Mesenchymal stem cell (in vitro differentiated cells and primary cell): ENCODE data around the gene CHPT1.
"Not testable (repeated sequence)": the region's sequence is repeated elsewhere in the genome, so short reads cannot be mapped to it uniquely, and the experiment has no call there.

Source experiments
- DNase-seq: peaks from one replicate; pipeline ENCODE4 v3.0.0-alpha.2; 2013
- H2AFZ ChIP-seq: one replicate; pipeline ENCODE4 v1.6.1; 2013; ENCODE audit warnings: low read depth, mild to moderate bottlenecking, control low read depth, inconsistent platforms, low read length, moderate library complexity
- H2AK5ac ChIP-seq: 2 replicates; pipeline ENCODE4 v1.6.1; 2013; ENCODE audit warnings: low read length, moderate library complexity, mild to moderate bottlenecking, inconsistent platforms; ENCODE audit not compliant: severe bottlenecking
- H2BK120ac ChIP-seq: one replicate; pipeline ENCODE4 v1.6.1; 2013; ENCODE audit warnings: low read depth, mild to moderate bottlenecking, inconsistent platforms, low read length, moderate library complexity
- H2BK12ac ChIP-seq, 2 experiments: one replicate each; pipeline ENCODE4 v1.6.1; 2013; ENCODE audit warnings: inconsistent platforms in 2 of 2, low read length in 2 of 2, mild to moderate bottlenecking in 2 of 2, moderate library complexity in 2 of 2, control low read depth in 1 of 2
- H2BK15ac ChIP-seq: one replicate; pipeline ENCODE4 v1.6.1; 2013; ENCODE audit warnings: mild to moderate bottlenecking, low read depth, inconsistent platforms; ENCODE audit not compliant: poor library complexity, severe bottlenecking
- H2BK5ac ChIP-seq: 2 replicates; pipeline ENCODE4 v1.6.1; 2013; ENCODE audit warnings: low read depth, mild to moderate bottlenecking, low read length, control low read depth, inconsistent platforms; ENCODE audit not compliant: poor library complexity, severe bottlenecking
- H3K14ac ChIP-seq, 2 experiments: one replicate each; pipeline ENCODE4 v1.6.1; 2013; ENCODE audit warnings: inconsistent platforms in 2 of 2, low read length in 2 of 2, control low read depth in 1 of 2, mild to moderate bottlenecking in 1 of 2, moderate library complexity in 1 of 2
- H3K18ac ChIP-seq, 2 experiments: one replicate each; pipeline ENCODE4 v1.6.1; 2013; ENCODE audit warnings: inconsistent platforms in 2 of 2, low read length in 2 of 2, control low read depth in 1 of 2, low read depth in 1 of 2, mild to moderate bottlenecking in 1 of 2
- H3K23ac ChIP-seq, 2 experiments: one replicate each; pipeline ENCODE4 v1.6.1; 2013; ENCODE audit warnings: inconsistent platforms in 2 of 2, low read length in 2 of 2, mild to moderate bottlenecking in 2 of 2, moderate library complexity in 2 of 2, control low read depth in 1 of 2
- H3K27ac ChIP-seq: 2 replicates; pipeline ENCODE4 v1.5.1; 2013; ENCODE audit warnings: mild to moderate bottlenecking, moderate library complexity, low read length, control low read depth, inconsistent platforms; ENCODE audit not compliant: poor library complexity, severe bottlenecking
- H3K27me3 ChIP-seq, 2 experiments: 2 replicates each; pipeline versions ENCODE4 v1.6.1 to v1.7.0; 2013; ENCODE audit warnings: low read length in 2 of 2, mild to moderate bottlenecking in 2 of 2, moderate library complexity in 2 of 2, control low read depth in 1 of 2, inconsistent platforms in 1 of 2; ENCODE audit not compliant: control insufficient read depth in 1 of 2, insufficient read depth in 1 of 2
- H3K36me3 ChIP-seq, 2 experiments: 2 replicates each; pipeline versions ENCODE4 v1.6.1 to v1.7.0; 2013; ENCODE audit warnings: low read length in 2 of 2, control low read depth in 1 of 2, inconsistent platforms in 1 of 2, low read depth in 1 of 2, mild to moderate bottlenecking in 1 of 2; ENCODE audit not compliant: insufficient read depth in 2 of 2, control insufficient read depth in 1 of 2
- H3K4ac ChIP-seq, 2 experiments: one replicate each; pipeline ENCODE4 v1.6.1; 2013; ENCODE audit warnings: inconsistent platforms in 2 of 2, low read length in 2 of 2, mild to moderate bottlenecking in 2 of 2, moderate library complexity in 2 of 2, control low read depth in 1 of 2, low read depth in 1 of 2
- H3K4me1 ChIP-seq: 2 replicates; pipeline ENCODE4 v1.6.1; 2013; ENCODE audit warnings: low read depth, low read length, control low read depth; ENCODE audit not compliant: control insufficient read depth, insufficient read depth
- H3K4me2 ChIP-seq: 2 replicates; pipeline ENCODE4 v1.6.1; 2013; ENCODE audit warnings: low read length, mild to moderate bottlenecking, inconsistent platforms; ENCODE audit not compliant: poor library complexity, severe bottlenecking
- H3K4me3 ChIP-seq, 2 experiments: 2 replicates each; pipeline versions ENCODE4 v1.5.1 to v1.7.0; 2013; ENCODE audit warnings: low read length in 2 of 2, mild to moderate bottlenecking in 2 of 2, control low read depth in 1 of 2, low read depth in 1 of 2; ENCODE audit not compliant: insufficient read depth in 1 of 2
- H3K79me1 ChIP-seq: replicated peaks from 2 replicates; pipeline ENCODE4 v1.6.1; 2013; ENCODE audit warnings: mild to moderate bottlenecking, control low read depth, low read length, inconsistent platforms; ENCODE audit not compliant: poor library complexity, severe bottlenecking
- H3K9ac ChIP-seq: 2 replicates; pipeline ENCODE4 v1.7.0; 2013; ENCODE audit warnings: mild to moderate bottlenecking, low read length, moderate library complexity
- H3K9me3 ChIP-seq: 2 replicates; pipeline ENCODE4 v1.7.0; 2013; ENCODE audit warnings: mild to moderate bottlenecking, low read length; ENCODE audit not compliant: control insufficient read depth
- H4K8ac ChIP-seq: one replicate; pipeline ENCODE4 v1.6.1; 2013; ENCODE audit warnings: inconsistent platforms, mild to moderate bottlenecking, low read length, moderate library complexity
- H4K91ac ChIP-seq: one replicate; pipeline ENCODE4 v1.6.1; 2013; ENCODE audit warnings: mild to moderate bottlenecking, low read length, inconsistent platforms
- WGBS: methylation state at CpG from one replicate; pipeline ENCODE4 v1.1.7; 2013; ENCODE audit warnings: mixed read lengths; 5-methylcytosine and 5-hydroxymethylcytosine counted together

The CHPT1 gene

DNA sequence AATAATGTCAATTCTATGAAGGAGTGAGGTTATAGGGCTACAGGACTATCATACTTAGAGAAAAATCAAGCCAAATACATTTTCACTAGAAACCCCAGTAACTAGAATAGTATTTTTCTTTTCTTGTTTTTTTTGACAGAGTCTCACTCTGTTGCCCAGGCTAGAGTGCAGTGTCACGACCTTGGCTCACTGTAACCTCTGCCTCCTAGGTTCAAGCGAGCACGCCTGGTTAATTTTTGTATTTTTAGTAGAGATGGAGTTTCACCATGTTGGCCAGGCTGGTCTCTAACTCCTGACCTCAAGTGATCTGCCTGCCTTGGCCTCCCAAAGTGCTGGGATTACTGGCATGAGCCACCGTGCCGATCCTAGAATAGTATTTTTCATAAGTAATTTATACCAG is 37.0 kb downstream of the CHPT1 start:
- not testable (repeated sequence) for H3K14ac ChIP-seq, H3K27me3 ChIP-seq, H3K4me3 ChIP-seq, H2AFZ ChIP-seq, H2BK12ac ChIP-seq, H2BK5ac ChIP-seq, H3K4me1 ChIP-seq, H3K4me2 ChIP-seq, H3K9me3 ChIP-seq, H3K18ac ChIP-seq, H2AK5ac ChIP-seq, H4K8ac ChIP-seq, H3K23ac ChIP-seq, H3K4ac ChIP-seq, H4K91ac ChIP-seq, H3K9ac ChIP-seq, H3K27ac ChIP-seq, DNase-seq, H2BK15ac ChIP-seq, H3K79me1 ChIP-seq, H2BK120ac ChIP-seq
- peaks cover 11 to 52% of the 10 kb centered on the region in 2 experiments for H3K36me3 ChIP-seq
- 96% methylated on average over 3 of the region's 5 CpGs for WGBS

DNA sequence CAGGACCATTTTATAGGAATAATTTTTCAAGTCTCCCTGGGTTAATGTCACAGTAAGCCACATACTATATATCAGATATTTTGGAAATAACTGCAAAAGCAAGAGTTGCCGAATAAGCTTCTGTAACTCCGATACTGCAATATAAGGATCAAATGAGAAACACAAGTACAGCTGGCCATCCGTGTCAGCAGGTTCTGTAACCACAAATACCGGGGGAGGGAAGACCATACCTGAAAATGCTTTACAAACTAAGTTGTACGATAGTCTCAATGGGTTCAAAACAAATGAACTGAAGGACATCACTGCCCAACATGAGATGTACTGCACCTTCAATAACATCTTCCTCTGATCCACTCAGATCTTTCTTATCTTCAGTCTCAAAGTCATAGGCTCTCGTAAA is 40.0 kb downstream of the CHPT1 start:
- Histone ChIP-seq H2AK5ac (no peak overlapping the region), H3K14ac (no peak overlapping the region), H3K4ac (no peak overlapping the region), H2BK5ac (no peak overlapping the region), H3K9ac (no peak overlapping the region), H3K23ac (no peak overlapping the region), H3K79me1 (no peaks in the 10 kb centered on the region), H3K9me3 (no peaks in the 10 kb centered on the region), H4K91ac (no peak overlapping the region), H2BK12ac (no peak overlapping the region), H3K36me3 (peaks cover 14 to 49% of the 10 kb centered on the region in 2 experiments), H2BK15ac (no peak overlapping the region), H3K18ac (no peak overlapping the region), H3K4me1 (peaks cover 1% of the 10 kb centered on the region), H2AFZ (no peak overlapping the region), H3K4me3 (no peak overlapping the region), H3K4me2 (no peak overlapping the region), H4K8ac (no peak overlapping the region), H3K27me3 (no peaks in the 10 kb centered on the region), H3K27ac (no peak overlapping the region), H2BK120ac (no peak overlapping the region)
- DNase-seq = no peak
- WGBS = 98% methylated on average over 6 of the region's 6 CpGs

DNA sequence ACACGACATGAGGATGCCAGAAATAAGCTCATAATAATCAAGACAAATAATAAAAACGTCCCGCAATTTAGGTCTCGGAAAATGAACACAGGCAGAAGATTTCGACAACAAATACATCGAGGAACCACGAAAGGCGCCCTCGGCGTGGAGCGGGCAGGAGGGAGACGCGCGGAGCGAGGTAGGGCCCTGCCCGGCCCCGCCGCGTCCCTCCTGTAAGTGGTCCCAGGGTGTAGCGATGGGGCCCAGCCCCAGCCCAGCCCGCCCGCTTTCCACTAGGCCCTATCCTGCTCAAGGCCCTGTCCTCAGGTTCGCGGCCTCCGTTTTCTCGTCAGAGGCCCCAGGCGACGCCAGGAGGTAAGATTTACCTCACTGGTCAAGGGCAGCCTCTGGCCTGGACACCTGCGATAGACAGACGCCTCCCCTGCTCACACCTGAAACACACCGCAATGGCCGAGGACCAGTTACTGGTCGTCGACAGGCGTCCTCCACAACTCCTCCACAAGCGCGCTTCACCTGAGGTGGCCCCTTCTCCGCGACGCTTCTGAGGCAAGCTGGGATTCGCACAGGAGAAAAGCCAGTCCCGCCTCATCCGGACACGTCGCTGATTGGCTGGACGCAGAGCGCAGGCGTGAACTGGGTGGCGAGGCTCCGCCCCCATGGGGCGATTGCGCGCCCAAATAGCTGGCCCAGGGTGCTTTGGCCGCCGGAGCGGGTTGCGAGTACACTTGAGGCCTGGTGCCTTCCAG is 41.7 kb downstream of the CHPT1 start, which contains the start of gene SYCP3:
Gene SYCP3 (minus strand): TSS at position 543 of the 746 bp plus-strand sequence. CDS start 1,527 bp downstream, outside the sequence.
- Histone ChIP-seq H2BK5ac (no peak within 1 kb of the TSS), H2BK15ac (no peak within 1 kb of the TSS)

DNA sequence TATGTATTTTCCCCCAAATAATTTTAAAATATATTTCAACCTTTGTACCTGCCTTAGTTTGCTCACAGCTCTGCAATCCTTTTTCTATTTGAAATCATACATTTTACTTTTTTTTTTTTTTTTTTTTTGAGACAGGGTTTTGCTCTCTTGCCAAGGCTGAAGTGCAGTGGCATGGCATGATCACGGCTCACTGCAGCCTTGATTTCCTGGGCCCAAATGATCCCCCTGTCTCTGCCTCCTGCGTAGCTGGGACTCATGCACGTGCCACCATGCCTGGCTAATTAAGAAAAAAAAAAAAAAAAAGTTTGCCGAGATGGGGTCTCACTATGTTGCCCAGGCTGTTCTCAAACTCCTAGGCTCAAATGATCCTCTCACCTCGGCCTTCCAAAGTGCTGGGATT is 43.1 kb downstream of the CHPT1 start:
- H3K18ac ChIP-seq = no peak overlapping the region
- H3K4ac ChIP-seq = no peak overlapping the region
- H2BK12ac ChIP-seq = no peak overlapping the region
- H3K27ac ChIP-seq = no peak overlapping the region
- no peak overlapping the region for H3K4me2 ChIP-seq
- WGBS = 94% methylated on average over 5 of the region's 5 CpGs
- no peak overlapping the region for H3K14ac ChIP-seq
- H3K23ac ChIP-seq = no peak overlapping the region
- peaks cover 19 to 66% of the 10 kb centered on the region in 2 experiments for H3K36me3 ChIP-seq
- no peak overlapping the region for H2AFZ ChIP-seq
- H2BK120ac ChIP-seq = no peak overlapping the region
- no peak overlapping the region for H4K91ac ChIP-seq
- H3K4me1 ChIP-seq = peaks cover 5% of the 10 kb centered on the region
- no peak overlapping the region for H3K4me3 ChIP-seq
- H2BK15ac ChIP-seq = no peak overlapping the region
- H3K79me1 ChIP-seq = no peaks in the 10 kb centered on the region
- H3K27me3 ChIP-seq = no peaks in the 10 kb centered on the region
- no peak for DNase-seq
- no peaks in the 10 kb centered on the region for H3K9me3 ChIP-seq
- H2AK5ac ChIP-seq = no peak overlapping the region
- no peak overlapping the region for H2BK5ac ChIP-seq
- H3K9ac ChIP-seq = no peak overlapping the region
- no peak overlapping the region for H4K8ac ChIP-seq

More for the DNA sequence above, 41.7 kb downstream of the CHPT1 start, which contains the start of gene SYCP3:
- Histone ChIP-seq H2BK120ac (no peak within 1 kb of the TSS), H2AFZ (no peak within 1 kb of the TSS), H3K14ac (no peak within 1 kb of the TSS), H3K27ac (no peak within 1 kb of the TSS), H2AK5ac (no peak within 1 kb of the TSS), H3K27me3 (no peaks in the 10 kb centered on the region), H3K23ac (no peak within 1 kb of the TSS), H3K4me1 (peaks cover 5% of the 10 kb centered on the region), H3K9me3 (no peaks in the 10 kb centered on the region), H3K4me3 (no peak within 1 kb of the TSS), H3K79me1 (no peaks in the 10 kb centered on the region), H3K4me2 (no peak within 1 kb of the TSS), H2BK12ac (no peak within 1 kb of the TSS), H4K8ac (no peak within 1 kb of the TSS), H3K18ac (no peak within 1 kb of the TSS), H3K9ac (no peak within 1 kb of the TSS), H3K36me3 (peaks cover 16 to 52% of the 10 kb centered on the region in 2 experiments), H4K91ac (no peak within 1 kb of the TSS), H3K4ac (no peak within 1 kb of the TSS)
- 99% methylated on average over 57 of the region's 57 CpGs for WGBS
- no peak for DNase-seq
